ENCODE results near the gene PLPPR1. TPM values are rescaled to one million over a fixed set of nuclear protein-coding genes. Genes with fewer than 3 reads are reported as not detected.

PLPPR1 gene
- total RNA-seq, 1 donor from 2014 or later = not detected

DNA sequence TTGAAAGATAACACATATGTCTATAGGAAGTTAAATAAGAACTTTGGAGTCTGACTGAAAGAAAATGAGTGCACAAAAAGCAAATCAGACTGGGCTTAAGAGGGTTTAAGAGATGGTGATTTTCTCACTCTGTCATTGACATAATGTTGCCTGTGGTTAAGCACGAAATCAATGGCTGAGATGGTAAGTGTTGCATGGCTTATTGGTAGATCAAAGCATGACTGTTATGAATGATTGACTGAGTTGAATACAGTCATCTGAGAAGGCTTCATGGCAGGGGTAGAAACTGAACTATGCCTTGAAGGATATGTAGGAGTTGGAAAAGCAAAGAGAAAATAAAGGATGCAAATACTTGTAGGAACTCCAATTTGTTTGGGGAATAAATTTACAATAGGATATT is 136.6 kb downstream of the PLPPR1 start:
- Mint-ChIP-seq H3K9me3 (no peaks in the 10 kb centered on the region), H3K27ac (no peak overlapping the region)
- intact Hi-C loops (cut with micrococcal nuclease) = no loop called here

DNA sequence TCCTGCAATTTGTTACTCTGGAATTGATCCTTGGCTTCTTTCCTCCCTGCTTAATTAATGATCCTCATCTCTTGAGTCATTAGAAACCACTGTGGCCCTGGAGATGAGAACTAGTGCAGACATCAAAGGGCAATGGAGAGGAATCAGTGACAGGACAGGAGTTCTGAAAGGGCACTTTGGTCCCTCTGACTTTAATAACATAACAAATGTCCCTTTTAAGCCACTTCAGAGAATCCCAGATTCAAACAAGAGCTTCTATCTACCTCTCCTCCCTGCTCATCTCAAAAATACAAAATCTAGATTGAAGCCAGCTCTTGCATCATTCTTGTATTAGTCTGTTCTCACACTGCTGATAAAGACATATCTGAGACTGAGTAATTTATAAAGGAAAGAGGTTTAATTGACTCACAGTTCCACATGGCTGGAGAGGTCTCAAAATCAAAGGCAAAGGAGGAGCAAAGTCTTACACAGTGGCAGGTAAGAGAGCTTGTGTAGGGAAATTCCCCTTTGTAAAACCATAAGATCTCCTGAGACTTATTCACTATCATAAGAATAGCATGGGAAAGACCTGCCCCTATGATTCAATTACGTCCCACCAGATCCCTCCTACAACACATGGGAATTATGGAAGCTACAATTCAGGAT is 139.1 kb downstream of the PLPPR1 start:
- DNase-seq = no peak
- H3K9me3 Mint-ChIP-seq = no peaks in the 10 kb centered on the region
- no peak overlapping the region for H3K4me3 Mint-ChIP-seq
- H3K27me3 Mint-ChIP-seq = no peaks in the 10 kb centered on the region
- intact Hi-C loops (cut with micrococcal nuclease) = no loop called here
- H3K4me1 Mint-ChIP-seq = no peaks in the 10 kb centered on the region
- no peaks in the 10 kb centered on the region for H3K36me3 Mint-ChIP-seq (ENCODE audit: low read depth)
- H3K27ac Mint-ChIP-seq = no peak overlapping the region

More for the DNA sequence above, 136.6 kb downstream of the PLPPR1 start:
- no peaks in the 10 kb centered on the region for H3K4me1 Mint-ChIP-seq
- DNase-seq = no peak
- no peaks in the 10 kb centered on the region for H3K36me3 Mint-ChIP-seq (ENCODE audit: low read depth)
- no peak overlapping the region for H3K4me3 Mint-ChIP-seq
- H3K27me3 Mint-ChIP-seq = no peaks in the 10 kb centered on the region

DNA sequence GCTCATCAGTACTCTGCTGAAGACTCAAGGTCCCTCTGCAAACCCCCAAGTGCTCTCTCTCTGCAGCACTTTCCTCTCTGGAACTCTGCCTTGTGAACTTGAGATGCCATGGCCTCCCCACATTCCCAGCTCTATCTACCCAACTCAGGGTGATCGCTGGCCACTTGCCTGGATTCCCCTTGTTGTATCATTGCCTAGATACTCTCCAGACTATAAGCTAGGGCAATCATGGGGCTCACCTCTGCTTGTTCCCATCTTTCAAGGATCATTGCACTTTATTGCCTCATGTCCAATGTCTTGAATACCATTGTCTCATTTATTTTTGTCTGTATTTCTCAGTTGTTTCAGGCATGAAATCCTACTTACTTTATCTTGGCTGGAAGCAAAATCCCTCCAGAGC is 144.1 kb downstream of the PLPPR1 start:
- H3K27ac Mint-ChIP-seq = no peak overlapping the region
- intact Hi-C loops (cut with micrococcal nuclease) = no loop called here
- no peaks in the 10 kb centered on the region for H3K27me3 Mint-ChIP-seq
- no peak for DNase-seq
- no peaks in the 10 kb centered on the region for H3K36me3 Mint-ChIP-seq (ENCODE audit: low read depth)
- no peaks in the 10 kb centered on the region for H3K9me3 Mint-ChIP-seq
- no peaks in the 10 kb centered on the region for H3K4me1 Mint-ChIP-seq
- H3K4me3 Mint-ChIP-seq = no peak overlapping the region

DNA sequence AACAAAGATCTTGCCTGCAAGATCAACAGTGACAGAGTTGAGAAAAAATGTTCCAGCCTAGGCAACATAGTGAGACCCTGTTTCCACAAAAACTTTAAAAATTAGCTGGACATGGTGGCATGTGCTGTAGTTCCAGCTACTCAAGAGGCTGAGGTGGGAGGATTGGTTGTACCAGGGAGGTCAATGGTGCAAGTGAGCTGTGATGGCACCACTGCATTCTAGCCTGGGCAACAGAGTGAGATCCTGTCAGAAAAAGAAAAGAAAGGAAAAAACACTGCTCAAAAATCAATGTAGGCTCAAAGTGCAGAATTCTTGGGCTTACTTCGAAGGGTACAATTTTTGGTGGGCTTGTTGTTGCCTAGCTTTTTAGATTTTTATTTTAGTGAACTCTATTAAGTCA is 145.4 kb downstream of the PLPPR1 start:
- DNase-seq = no peak
- Mint-ChIP-seq H3K4me1 (no peaks in the 10 kb centered on the region), H3K36me3 (ENCODE audit: low read depth) (no peaks in the 10 kb centered on the region), H3K27me3 (no peaks in the 10 kb centered on the region), H3K9me3 (no peaks in the 10 kb centered on the region), H3K27ac (no peak overlapping the region), H3K4me3 (no peak overlapping the region)
- intact Hi-C loops (cut with micrococcal nuclease) = no loop called here

DNA sequence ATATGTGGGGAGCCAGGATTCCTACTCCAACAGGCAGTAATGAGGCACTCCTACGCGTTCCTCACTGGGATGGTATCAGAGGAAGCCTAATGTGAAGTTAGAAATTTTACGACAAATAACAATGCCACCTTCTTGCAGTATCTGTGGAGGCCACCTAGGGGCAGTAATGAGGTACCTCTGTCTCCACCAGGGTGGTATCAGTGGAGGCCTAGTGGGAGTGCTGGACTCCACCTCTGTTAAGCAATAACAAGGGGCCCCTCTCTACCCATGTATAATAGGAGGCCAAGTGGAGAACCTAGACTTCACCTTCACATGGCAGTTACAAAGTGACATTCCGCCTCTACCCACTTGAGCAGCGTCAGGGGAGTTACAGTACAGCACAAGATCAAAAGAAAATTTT is 147.9 kb downstream of the PLPPR1 start:
- Mint-ChIP-seq H3K27me3 (no peaks in the 10 kb centered on the region), H3K36me3 (ENCODE audit: low read depth) (no peaks in the 10 kb centered on the region), H3K9me3 (no peaks in the 10 kb centered on the region), H3K4me1 (no peaks in the 10 kb centered on the region), H3K4me3 (no peak overlapping the region), H3K27ac (no peak overlapping the region)
- intact Hi-C loops (cut with micrococcal nuclease) = no loop called here
- no peak for DNase-seq

DNA sequence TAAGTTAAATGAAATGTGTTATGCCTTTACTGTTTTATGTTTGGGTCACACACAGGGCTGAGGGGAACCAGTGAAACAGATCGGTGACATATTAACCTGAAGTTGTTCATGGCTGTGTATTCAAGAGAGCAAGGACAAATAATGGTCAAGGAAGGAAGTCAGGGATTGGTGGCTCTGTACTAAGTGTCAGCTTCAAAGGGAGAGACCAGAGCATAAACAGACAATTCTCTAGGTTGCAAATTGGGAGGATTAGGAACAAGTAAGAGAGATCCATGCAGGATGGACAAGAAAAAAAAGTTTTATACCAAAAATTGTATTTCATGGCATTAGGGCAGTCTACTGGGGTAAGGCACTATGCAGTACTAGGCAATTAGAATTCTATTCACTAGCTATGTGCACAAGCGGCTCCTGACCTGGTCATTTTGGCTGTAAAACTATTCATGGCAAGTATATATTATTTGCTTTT is 156.3 kb downstream of the PLPPR1 start:
- no peaks in the 10 kb centered on the region for H3K27me3 Mint-ChIP-seq

DNA sequence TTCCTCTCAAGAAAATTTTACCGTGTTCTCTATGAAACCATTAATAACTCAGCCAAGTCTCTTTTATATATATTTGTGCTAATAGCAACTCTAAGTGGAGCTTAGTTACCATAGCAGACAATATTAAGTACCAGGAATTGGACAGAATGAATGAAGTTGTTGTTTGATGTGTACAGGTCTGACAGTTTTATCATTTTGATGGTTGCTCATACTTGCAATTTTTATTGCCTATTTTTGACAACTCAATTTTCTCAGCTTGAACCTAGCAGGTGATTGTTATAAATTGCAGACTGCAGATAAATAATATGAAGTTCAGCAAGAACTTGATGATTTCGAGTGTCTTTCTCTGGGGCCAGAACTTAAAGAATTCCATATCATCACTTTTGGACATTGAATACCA is 163.2 kb downstream of the PLPPR1 start:
- Mint-ChIP-seq H3K4me3 (no peak overlapping the region), H3K9me3 (no peaks in the 10 kb centered on the region), H3K4me1 (no peaks in the 10 kb centered on the region), H3K27me3 (peaks cover 2% of the 10 kb centered on the region), H3K36me3 (ENCODE audit: low read depth) (no peaks in the 10 kb centered on the region), H3K27ac (no peak overlapping the region)
- intact Hi-C loops (cut with micrococcal nuclease) = no loop called here
- no peak for DNase-seq

More for the DNA sequence above, 156.3 kb downstream of the PLPPR1 start:
- no peaks in the 10 kb centered on the region for H3K9me3 Mint-ChIP-seq
- H3K27ac Mint-ChIP-seq = no peak overlapping the region
- intact Hi-C loops (cut with micrococcal nuclease) = no loop called here
- DNase-seq = no peak
- no peaks in the 10 kb centered on the region for H3K4me1 Mint-ChIP-seq
- H3K4me3 Mint-ChIP-seq = no peak overlapping the region
- no peaks in the 10 kb centered on the region for H3K36me3 Mint-ChIP-seq (ENCODE audit: low read depth)

DNA sequence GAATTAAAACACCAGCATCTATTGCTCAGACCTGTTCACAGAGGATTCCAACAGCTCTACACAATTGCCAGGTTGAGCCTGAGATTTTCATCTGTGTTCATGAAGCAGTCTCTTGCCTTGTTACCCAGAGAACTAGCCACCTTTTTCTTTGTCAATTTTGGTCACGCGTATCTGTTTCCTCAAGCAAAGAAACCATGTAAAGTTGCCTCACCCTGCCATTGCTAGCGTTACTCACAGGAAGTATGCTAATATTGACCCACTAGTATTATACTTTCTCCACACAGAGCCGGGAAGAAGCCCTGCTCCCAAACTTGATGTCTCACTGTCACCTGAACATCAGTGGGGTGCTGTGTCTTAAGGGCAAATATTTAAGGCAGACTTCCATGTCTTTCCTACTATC is 168.5 kb downstream of the PLPPR1 start:
- H3K27ac Mint-ChIP-seq = no peak overlapping the region
- no peak for DNase-seq
- no peaks in the 10 kb centered on the region for H3K36me3 Mint-ChIP-seq (ENCODE audit: low read depth)
- no peak overlapping the region for H3K4me3 Mint-ChIP-seq
- no peaks in the 10 kb centered on the region for H3K27me3 Mint-ChIP-seq
- H3K9me3 Mint-ChIP-seq = no peaks in the 10 kb centered on the region
- intact Hi-C loops (cut with micrococcal nuclease) = no loop called here
- no peaks in the 10 kb centered on the region for H3K4me1 Mint-ChIP-seq

DNA sequence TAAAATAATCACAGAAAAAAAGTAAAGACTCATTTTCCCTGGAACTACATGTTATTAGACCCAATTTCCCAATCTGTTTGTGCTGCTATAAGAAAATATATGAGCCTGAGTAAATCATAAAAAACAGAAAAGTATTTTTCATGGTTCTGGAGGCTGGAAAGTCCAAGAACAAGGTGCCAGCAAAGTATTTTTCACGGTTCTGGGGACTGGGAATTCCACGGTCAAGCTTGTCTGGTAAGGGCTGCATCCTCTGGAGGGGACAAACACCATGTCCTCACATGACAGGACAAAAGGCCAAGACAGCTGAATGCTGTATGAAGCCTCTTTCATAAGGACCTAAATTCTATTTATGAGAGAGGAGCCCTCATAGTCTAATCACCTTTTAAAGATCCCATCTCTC is 172.3 kb downstream of the PLPPR1 start:
- Mint-ChIP-seq H3K27ac (no peak overlapping the region), H3K27me3 (no peaks in the 10 kb centered on the region), H3K4me3 (no peak overlapping the region), H3K9me3 (no peaks in the 10 kb centered on the region), H3K4me1 (no peaks in the 10 kb centered on the region), H3K36me3 (ENCODE audit: low read depth) (no peaks in the 10 kb centered on the region)
- no peak for DNase-seq
- intact Hi-C loops (cut with micrococcal nuclease) = no loop called here

DNA sequence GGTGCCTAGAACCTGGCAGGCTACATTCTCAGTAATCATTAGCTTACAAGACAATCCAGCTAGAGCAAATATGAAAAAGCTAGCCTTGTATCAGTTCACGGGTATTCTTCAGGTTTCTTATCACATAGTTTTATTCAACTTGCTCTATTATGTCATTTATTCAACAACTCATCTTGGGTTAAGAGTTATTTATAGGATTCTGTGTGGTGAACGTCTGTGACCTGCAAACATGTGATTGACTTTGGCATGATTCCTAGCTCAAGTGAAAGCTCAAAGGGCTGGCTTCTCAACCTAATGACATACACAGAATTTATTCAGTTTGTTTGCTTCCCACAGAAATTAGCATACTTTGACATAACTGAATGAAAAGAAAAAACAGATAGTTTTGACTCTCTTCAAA is 173.1 kb downstream of the PLPPR1 start:
- Mint-ChIP-seq H3K4me1 (no peaks in the 10 kb centered on the region), H3K27ac (no peak overlapping the region), H3K9me3 (no peaks in the 10 kb centered on the region), H3K4me3 (no peak overlapping the region), H3K27me3 (no peaks in the 10 kb centered on the region), H3K36me3 (ENCODE audit: low read depth) (no peaks in the 10 kb centered on the region)
- no peak for DNase-seq
- intact Hi-C loops (cut with micrococcal nuclease) = no loop called here

DNA sequence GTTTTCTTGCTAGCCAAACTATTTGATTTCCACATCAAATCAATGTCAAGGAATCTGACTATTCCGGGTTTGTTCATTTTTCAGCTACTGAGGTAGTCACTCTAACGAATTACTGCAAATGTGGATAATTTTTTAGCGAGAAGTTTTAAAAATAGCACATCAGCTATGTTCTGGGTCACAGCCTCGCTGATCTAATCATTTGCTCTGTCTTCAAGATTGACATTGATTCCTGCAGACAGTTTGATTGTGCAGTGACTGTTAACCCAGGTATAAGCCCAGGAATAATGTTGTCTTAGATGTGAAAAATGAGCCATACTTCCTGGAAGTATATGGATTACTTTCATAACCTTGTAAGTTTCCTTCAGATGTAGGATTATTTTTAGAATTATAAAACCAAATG is 181.1 kb downstream of the PLPPR1 start:
- no peak for DNase-seq
- H3K36me3 Mint-ChIP-seq (ENCODE audit: low read depth) = no peaks in the 10 kb centered on the region
- no peak overlapping the region for H3K27ac Mint-ChIP-seq
- no peaks in the 10 kb centered on the region for H3K27me3 Mint-ChIP-seq
- no peak overlapping the region for H3K4me3 Mint-ChIP-seq
- H3K9me3 Mint-ChIP-seq = no peaks in the 10 kb centered on the region
- H3K4me1 Mint-ChIP-seq = no peaks in the 10 kb centered on the region
- intact Hi-C loops (cut with micrococcal nuclease) = no loop called here

DNA sequence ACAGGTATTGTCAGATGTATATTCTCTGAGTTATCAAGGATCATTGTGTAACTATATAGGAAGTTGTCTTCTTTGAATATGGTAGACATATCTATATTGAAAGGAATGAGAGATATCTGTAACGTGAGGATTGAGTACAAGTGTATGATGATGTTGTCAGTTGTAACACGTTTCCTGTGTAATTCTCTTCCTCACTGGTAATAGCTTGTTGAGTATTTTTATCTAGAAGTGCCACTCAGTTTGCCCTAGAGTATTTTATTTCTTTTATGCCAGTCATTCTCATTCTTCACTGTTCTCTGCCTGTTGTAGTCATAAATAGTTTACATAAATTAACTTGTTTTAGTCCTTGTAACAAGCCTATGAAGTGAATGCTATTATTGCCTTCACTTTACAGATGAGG is 184.1 kb downstream of the PLPPR1 start:
- intact Hi-C loops (cut with micrococcal nuclease) = no loop called here
- no peak overlapping the region for H3K27ac Mint-ChIP-seq

DNA sequence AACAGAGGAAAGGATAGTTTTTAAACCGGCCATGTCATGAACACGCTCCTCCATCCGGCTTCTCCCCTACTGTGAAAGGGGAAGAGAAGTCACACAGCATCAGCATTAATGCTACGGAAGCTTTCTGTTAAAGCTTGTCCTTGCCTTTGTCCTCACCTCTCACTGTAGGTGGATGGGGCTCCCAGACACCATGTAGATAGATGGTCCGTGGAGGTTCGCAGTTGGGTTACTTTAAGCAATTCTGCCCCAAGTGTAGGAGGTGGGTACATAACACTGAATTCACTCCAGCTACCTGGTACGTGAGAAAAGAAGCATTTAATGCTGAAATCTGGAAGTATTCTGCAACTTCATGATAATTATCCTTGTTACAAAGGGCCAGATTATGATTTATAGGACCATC is 190.5 kb downstream of the PLPPR1 start:
- Mint-ChIP-seq H3K9me3 (no peaks in the 10 kb centered on the region), H3K4me3 (no peak overlapping the region), H3K36me3 (ENCODE audit: low read depth) (no peaks in the 10 kb centered on the region), H3K27ac (no peak overlapping the region), H3K27me3 (no peaks in the 10 kb centered on the region), H3K4me1 (no peaks in the 10 kb centered on the region)
- intact Hi-C loops (cut with micrococcal nuclease) = no loop called here
- DNase-seq = no peak

More for the DNA sequence above, 184.1 kb downstream of the PLPPR1 start:
- Mint-ChIP-seq H3K4me3 (no peak overlapping the region), H3K36me3 (ENCODE audit: low read depth) (no peaks in the 10 kb centered on the region), H3K4me1 (no peaks in the 10 kb centered on the region), H3K27me3 (no peaks in the 10 kb centered on the region), H3K9me3 (no peaks in the 10 kb centered on the region)
- DNase-seq = no peak

DNA sequence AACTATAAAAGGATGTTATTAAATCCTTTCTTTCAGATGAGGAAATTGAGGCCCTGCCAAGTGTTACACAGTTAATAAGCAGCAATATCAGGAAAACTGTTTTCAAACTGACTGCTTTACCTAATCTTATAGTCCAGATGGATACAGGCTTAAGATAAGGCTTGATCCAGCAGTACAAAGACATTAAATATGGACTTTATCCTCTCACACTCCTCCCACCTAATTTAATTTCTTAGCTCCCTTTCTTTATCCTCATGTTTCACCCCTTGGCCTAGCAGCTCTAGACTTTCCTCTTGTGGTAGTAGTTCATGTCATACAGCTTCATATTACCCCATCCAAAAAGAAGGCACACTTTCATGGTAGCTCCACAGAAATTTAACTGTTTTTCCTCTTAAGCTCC is 191.8 kb downstream of the PLPPR1 start:
- H3K4me3 Mint-ChIP-seq = no peak overlapping the region
- no peaks in the 10 kb centered on the region for H3K36me3 Mint-ChIP-seq (ENCODE audit: low read depth)
- no peak for DNase-seq
- H3K9me3 Mint-ChIP-seq = no peaks in the 10 kb centered on the region
- no peaks in the 10 kb centered on the region for H3K27me3 Mint-ChIP-seq
- H3K27ac Mint-ChIP-seq = no peak overlapping the region
- intact Hi-C loops (cut with micrococcal nuclease) = no loop called here
- H3K4me1 Mint-ChIP-seq = no peaks in the 10 kb centered on the region

DNA sequence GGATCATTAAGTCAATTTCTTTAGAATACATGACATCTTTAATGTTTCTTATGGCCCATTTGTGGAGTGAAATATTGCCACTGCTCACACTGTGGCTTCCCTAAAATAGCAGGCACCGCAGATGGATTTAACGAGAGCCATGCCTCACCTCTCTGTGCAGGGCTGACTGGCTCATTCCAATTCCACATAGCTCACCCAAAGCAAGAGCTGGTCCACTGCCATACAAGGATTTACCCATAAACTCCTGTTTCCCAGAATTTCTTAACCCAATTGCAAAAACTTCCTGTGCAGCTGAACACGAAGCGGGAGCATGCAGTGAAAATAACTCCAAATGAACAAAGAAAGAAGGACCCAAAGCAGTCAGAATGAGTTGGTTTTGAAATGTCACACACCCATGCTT is 196.7 kb downstream of the PLPPR1 start:
- intact Hi-C loops (cut with micrococcal nuclease) = no loop called here
- no peak overlapping the region for H3K27ac Mint-ChIP-seq
- H3K9me3 Mint-ChIP-seq = no peaks in the 10 kb centered on the region
- H3K27me3 Mint-ChIP-seq = no peaks in the 10 kb centered on the region
- no peak overlapping the region for H3K4me3 Mint-ChIP-seq
- H3K4me1 Mint-ChIP-seq = no peaks in the 10 kb centered on the region
- no peaks in the 10 kb centered on the region for H3K36me3 Mint-ChIP-seq (ENCODE audit: low read depth)
- DNase-seq = no peak

Data from activated CD4-positive, alpha-beta T cell treated with anti-CD3 and anti-CD28 coated beads, Interleukin-2, amount 10 ng/mL, durations not matched to agents 24 days and 14 days (primary cell).